ENCODE data around the gene COMMD3.

The COMMD3 gene

DNA sequence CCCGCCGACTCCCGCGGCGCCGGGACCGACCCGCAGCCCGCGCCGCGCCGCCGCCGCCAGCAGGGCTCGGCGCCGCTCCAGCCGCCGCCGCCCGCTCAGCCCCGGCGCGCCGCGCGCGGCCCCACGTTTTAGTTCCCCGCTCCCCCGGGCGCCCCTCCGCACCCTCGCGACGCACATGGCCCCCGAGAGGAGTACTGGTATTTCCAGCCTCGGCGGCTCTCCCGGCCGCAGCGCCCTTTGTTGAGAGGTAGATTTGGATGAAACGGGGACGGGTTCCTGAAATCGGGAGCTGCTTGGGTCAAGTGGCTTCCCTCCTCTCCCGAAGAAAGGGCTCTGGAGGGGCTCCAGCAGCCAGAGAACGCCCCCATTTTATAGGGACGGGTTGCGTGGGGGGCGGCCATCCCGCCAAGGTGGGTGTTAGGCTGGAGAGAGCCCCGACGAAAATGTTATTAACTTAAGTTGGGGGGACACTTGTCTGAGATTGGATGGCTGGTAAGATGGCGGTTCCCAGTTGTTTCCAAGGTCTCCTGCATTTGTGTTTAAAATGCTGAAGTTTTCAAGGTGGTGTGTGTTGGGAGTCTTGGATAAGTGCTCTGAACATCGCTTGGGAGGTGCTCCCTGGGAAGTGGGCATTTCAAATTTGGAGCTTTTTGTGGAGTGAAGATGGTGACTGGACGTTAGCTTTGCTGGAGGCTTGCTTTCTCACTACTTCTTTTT, 5.9 kb downstream of the COMMD3 start:
- H3K4me3 ChIP-seq (ENCODE audit: control insufficient read depth, low read depth, low read length), result peak overlapping the region; percentile 77
- DNase-seq (ENCODE audit: low read depth), result no peak
- TF ChIP-seq, protein P1, sequence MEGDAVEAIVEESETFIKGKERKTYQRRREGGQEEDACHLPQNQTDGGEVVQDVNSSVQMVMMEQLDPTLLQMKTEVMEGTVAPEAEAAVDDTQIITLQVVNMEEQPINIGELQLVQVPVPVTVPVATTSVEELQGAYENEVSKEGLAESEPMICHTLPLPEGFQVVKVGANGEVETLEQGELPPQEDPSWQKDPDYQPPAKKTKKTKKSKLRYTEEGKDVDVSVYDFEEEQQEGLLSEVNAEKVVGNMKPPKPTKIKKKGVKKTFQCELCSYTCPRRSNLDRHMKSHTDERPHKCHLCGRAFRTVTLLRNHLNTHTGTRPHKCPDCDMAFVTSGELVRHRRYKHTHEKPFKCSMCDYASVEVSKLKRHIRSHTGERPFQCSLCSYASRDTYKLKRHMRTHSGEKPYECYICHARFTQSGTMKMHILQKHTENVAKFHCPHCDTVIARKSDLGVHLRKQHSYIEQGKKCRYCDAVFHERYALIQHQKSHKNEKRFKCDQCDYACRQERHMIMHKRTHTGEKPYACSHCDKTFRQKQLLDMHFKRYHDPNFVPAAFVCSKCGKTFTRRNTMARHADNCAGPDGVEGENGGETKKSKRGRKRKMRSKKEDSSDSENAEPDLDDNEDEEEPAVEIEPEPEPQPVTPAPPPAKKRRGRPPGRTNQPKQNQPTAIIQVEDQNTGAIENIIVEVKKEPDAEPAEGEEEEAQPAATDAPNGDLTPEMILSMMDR (IDR thresholded peaks at IDR 0.05; ENCODE audit: control insufficient read depth, insufficient read depth, low read depth, low read length, missing control alignments), result no peak

DNA sequence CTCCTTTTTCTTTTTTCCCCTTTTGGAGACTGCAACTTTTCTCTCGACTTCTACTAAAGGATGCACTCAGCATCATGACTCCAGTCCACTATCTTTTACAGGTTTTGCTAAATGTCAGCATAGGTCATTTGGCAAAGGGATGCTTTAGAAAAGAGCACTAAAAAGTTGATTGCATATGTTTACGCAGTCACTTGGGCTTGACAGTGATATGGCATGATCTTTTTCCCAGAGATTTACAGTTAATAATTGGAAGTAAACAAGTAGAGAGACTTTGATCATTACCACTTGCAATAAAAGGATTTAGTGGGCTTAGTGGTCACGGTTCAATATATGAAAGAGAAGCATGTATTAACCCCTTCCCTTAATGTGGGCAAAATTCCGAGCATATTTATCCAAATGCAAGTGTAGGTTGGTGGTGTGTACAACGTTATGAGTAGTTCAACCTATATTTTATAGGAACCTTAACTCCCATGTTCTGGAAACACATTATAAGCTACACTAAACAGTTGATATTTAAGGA, 6.5 kb downstream of the COMMD3 start:
- TF ChIP-seq, protein P1 (IDR thresholded peaks at IDR 0.05; ENCODE audit: control insufficient read depth, insufficient read depth, low read depth, low read length, missing control alignments), result no peak
- no peak for DNase-seq (ENCODE audit: low read depth)
- H3K4me3 ChIP-seq (ENCODE audit: control insufficient read depth, low read depth, low read length), result peak overlapping the region; percentile 77

DNA sequence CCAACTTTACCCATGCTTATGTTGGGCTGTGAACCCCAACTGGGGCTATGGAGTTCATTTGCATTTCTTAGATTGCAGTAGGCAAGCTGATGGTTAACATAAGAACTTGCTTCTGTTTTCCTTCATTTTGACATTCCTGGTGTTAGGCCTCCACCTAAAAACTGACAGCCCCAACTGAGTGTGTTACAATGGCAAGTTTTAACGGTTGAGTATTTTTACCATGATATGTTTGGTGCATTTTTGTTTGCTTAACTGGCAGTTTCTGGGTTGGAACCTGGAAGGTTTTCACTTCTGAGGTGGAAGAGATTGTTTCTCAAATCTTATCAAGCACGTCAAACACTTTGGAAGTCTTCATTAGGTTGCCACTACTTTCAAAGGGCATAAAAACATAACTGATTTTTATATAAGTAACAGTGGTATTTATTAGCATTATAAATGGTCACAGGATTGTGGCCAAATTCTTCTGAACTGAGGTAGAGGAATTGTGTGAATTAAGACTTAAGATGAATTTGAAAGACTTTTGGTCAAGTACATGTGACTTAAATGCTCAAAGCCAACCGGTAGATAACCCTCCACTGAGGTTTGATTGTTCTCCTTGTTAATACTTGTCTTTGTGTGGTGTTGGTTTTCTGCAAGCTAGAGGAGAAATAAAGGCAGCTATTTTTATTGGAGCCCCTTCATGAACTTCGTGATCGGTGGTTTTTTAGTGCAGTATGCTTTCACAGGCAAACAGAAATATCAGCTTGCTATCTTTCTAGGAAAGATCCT, 7.5 kb downstream of the COMMD3 start:
- no peak overlapping the region for H3K4me3 ChIP-seq (ENCODE audit: control insufficient read depth, low read depth, low read length)
- TF ChIP-seq, protein P1 (IDR thresholded peaks at IDR 0.05; ENCODE audit: control insufficient read depth, insufficient read depth, low read depth, low read length, missing control alignments), result no peak
- DNase-seq (ENCODE audit: low read depth), result no peak

DNA sequence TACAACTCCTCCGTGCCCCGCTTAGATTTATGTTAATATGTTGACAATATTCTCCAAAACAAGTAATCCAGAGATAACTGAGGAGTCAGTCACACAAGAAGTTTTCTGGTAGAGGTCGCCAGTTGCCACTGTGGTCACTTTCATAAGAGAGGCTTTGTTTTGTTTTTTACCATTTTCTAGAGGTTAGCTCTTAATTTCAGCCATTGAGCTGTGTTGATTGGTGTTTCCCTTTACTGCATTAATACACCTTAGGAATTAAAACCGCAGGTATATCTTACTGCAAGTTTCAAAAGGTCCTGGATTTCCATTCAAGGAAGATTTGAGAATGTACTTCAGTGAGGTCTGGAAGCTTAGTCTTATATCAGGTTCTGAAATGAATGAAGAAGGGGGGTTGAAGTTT, 8.2 kb downstream of the COMMD3 start:
- TF ChIP-seq, protein P1 (IDR thresholded peaks at IDR 0.05; ENCODE audit: control insufficient read depth, insufficient read depth, low read depth, low read length, missing control alignments), result no peak
- DNase-seq (ENCODE audit: low read depth), result no peak
- no peak overlapping the region for H3K4me3 ChIP-seq (ENCODE audit: control insufficient read depth, low read depth, low read length)

DNA sequence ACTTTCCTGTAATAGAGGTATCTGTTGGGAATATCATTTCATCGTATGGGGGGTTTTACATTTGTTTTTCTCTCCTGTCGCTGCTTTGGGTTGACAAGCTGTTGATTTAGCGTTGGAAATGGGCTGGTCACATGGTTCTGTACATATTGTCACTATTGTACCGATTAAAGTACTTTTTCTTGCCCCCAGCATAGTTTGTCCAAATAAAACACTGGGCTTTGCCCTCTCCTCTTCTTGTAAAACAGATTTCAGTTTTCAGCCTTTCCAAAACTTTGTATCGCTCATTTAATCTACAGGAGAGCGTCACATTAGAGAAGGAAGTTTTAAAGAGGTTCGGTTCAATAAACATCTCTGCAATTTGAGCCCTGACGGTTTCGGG, 8.7 kb downstream of the COMMD3 start:
- H3K4me3 ChIP-seq (ENCODE audit: control insufficient read depth, low read depth, low read length), result peak overlapping the region; percentile 57
- DNase-seq (ENCODE audit: low read depth), result no peak
- TF ChIP-seq, protein P1 (IDR thresholded peaks at IDR 0.05; ENCODE audit: control insufficient read depth, insufficient read depth, low read depth, low read length, missing control alignments), result no peak

DNA sequence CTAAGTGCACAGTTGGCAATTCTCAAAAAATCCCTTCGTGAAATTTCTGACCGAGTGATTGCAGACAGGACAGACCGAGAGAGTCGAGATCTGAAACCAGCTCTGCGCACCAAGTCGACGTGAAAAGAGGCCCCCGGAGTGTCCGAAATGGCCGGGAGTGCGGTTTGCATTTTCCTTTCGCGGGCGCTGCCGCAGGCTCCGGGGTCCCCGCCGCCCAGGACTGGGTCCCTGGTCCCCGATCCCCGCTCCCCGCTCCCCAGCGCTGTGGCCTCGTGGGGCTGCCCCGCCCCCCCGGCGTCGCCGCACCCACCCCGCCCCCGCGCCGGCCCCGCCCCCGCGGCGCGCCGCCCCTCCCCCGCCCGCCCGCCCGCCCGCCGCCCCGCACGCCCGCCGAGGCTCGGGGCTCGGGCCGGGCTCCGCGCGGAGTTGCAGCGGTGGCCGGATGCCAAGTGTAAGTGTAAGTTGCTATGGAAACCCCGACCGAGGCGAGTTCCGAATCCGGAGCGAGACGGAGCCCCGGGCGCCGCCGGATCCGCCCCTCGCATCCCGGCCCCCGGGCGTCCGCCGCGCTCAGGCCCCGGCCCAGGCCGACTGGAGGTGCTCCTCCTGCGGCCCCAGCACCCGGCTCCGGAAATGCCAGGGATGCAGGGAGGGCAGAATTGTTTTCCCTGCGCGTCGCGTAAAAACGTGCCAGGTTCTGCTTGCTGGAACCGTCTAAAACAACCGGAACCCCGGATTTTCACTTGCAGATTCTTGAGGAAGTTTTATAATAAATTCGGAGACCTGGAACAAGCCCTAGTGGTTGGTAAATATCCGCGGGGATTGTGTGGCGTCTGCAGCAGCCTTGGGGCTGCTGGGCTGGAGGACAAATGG, 9.3 kb downstream of the COMMD3 start:
- TF ChIP-seq, protein P1 (IDR thresholded peaks at IDR 0.05; ENCODE audit: control insufficient read depth, insufficient read depth, low read depth, low read length, missing control alignments), result peak; percentile 10
- DNase-seq (ENCODE audit: low read depth), result no peak
- peak overlapping the region; percentile 57 for H3K4me3 ChIP-seq (ENCODE audit: control insufficient read depth, low read depth, low read length)

Measured in AG09309 (cell line).